Measurements from ENCODE around the gene NDUFS2. TPM values are rescaled to one million over a fixed set of nuclear protein-coding genes. Genes with fewer than 3 reads are reported as not detected.

Gene NDUFS2
- total RNA-seq, 4 donors from 2014 or later: 88.7 to 127 (median 106) TPM

DNA sequence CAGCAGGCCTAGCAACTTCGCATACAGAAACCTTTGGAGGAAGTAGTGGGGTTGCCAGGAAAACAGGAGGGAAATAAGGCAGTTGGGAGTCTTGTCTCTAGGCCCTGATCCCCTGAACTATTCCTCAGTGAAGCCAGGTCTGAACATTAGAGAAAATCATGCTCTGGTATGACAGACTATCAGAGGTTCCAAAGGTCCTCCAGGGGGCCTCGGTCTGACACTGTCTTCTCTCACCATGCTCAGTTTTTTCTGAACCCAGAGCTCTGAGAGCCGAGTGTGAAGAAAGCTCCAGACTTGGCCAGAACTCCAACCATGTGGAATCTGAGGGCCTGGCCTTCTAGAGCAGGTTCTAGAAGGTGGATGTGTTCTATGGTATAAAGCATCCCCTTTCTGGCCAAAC lies 27.7 kb downstream of the NDUFS2 start:
- no peak for DNase-seq (ENCODE audit: low spot score in 2 of 2)
- H3K4me3 ChIP-seq (ENCODE audit: low read depth, poor library complexity, severe bottlenecking): no peak overlapping the region
- TF ChIP-seq, protein P1, sequence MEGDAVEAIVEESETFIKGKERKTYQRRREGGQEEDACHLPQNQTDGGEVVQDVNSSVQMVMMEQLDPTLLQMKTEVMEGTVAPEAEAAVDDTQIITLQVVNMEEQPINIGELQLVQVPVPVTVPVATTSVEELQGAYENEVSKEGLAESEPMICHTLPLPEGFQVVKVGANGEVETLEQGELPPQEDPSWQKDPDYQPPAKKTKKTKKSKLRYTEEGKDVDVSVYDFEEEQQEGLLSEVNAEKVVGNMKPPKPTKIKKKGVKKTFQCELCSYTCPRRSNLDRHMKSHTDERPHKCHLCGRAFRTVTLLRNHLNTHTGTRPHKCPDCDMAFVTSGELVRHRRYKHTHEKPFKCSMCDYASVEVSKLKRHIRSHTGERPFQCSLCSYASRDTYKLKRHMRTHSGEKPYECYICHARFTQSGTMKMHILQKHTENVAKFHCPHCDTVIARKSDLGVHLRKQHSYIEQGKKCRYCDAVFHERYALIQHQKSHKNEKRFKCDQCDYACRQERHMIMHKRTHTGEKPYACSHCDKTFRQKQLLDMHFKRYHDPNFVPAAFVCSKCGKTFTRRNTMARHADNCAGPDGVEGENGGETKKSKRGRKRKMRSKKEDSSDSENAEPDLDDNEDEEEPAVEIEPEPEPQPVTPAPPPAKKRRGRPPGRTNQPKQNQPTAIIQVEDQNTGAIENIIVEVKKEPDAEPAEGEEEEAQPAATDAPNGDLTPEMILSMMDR (IDR thresholded peaks at IDR 0.05): no peak
- TF ChIP-seq POLR2A (IDR thresholded peaks at IDR 0.05): no peak
- intact Hi-C loops (cut with DNase I; ENCODE audit: low total_unique reads): loop anchor here (5.0 to 10.0 kb wide), 2 partner anchors 62 to 155 kb away; no protein-coding TSS in a partner anchor
- 60 to 70% methylated on average over 3 of the region's 3 CpGs for WGBS, 2 donors

DNA sequence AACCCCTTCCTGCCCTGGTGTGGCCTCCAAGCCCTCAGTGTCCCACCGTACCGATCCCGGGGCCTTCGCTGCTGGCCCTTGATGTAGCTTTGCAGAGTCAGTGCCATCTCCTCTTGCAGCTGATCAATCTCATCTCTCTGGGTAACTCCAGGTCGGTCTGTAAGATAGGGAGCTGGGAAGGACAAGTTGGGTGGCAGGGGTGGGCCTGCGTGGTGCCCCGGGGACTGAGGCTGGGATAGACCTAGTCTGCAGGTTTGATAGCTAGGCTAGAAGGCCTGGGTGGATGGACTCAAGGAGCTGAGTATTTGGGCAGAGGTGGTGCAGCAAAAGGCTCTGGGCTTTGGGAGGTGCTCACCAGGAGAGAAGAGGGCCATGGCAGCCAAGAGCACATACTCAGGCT lies 28.6 kb downstream of the NDUFS2 start:
- no peak overlapping the region for H3K4me3 ChIP-seq (ENCODE audit: low read depth, poor library complexity, severe bottlenecking)
- intact Hi-C loops (cut with DNase I; ENCODE audit: low total_unique reads): no loop called here
- DNase-seq (ENCODE audit: low spot score in 2 of 2): no peak
- TF ChIP-seq, protein P1 (IDR thresholded peaks at IDR 0.05): no peak
- TF ChIP-seq POLR2A (IDR thresholded peaks at IDR 0.05): no peak
- 94 to 97% methylated on average over 7 of the region's 7 CpGs for WGBS, 2 donors

DNA sequence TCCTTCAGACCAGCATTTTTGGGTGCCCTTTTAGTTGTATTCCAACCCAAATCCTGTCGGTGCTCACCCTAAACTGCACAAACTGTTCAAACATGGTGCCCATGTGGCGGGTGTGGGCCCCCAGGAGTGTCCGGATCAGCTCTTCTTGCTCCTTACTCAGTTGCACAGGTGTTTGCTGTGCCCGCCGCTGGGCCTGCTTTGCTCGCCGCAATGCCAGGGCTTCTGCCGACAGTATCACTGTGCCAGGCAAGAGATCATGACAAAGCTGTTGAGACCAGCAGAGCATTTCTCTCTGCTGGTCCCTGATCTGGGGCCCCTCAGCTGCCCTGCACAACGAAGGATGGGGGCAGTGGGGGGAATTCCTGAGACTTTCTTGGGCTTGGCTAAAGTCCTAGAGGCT lies 30.9 kb downstream of the NDUFS2 start:
- no peak for TF ChIP-seq POLR2A (IDR thresholded peaks at IDR 0.05)
- TF ChIP-seq, protein P1 (IDR thresholded peaks at IDR 0.05): no peak
- H3K4me3 ChIP-seq (ENCODE audit: low read depth, poor library complexity, severe bottlenecking): no peak overlapping the region
- intact Hi-C loops (cut with DNase I; ENCODE audit: low total_unique reads): no loop called here
- no peak for DNase-seq (ENCODE audit: low spot score in 2 of 2)
- 81 to 89% methylated on average over 9 of the region's 9 CpGs for WGBS, 2 donors

DNA sequence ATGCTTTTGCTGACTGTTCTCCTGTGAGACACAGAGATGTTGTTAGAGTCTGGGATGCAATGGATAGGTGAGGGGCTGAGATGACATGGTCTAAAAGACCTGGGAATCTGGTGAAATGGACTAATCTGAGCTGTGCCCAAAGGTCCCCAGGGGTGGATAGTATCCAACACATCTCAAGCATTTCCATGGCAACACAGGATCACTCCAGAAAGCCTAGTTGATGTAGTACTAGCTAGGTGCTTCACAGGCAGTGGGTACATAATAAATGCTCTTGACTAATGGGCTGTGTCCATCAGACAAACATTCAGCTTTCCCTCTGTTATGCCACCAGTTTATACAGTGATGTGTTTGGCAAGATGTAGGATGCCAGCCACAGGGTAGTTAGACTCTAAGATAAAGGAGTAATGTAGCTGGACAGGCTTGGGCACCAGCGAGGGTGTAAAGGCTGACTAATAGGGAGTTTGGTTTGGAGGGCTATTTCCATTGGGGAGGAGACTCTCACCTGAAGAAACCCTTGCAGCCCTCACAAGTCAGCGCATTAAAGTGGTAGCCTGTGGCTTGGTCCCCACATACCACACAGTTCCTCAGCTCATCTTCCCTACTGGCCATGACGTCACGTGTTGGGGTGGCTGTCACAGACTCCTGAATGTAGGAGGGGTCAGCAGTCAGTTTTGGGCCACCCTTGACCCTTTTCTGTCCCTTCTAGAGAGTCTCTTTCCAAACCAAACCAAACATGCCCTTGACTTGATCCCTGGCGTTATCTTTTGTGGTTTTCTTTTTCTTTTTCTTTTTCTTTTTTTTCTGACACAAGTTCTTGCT lies 34.0 kb downstream of the NDUFS2 start:
- no peak for DNase-seq (ENCODE audit: low spot score in 2 of 2)
- intact Hi-C loops (cut with DNase I; ENCODE audit: low total_unique reads): no loop called here
- TF ChIP-seq, protein P1 (IDR thresholded peaks at IDR 0.05): no peak
- no peak for TF ChIP-seq POLR2A (IDR thresholded peaks at IDR 0.05)
- H3K4me3 ChIP-seq (ENCODE audit: low read depth, poor library complexity, severe bottlenecking): no peak overlapping the region
- WGBS, 2 donors: 73 to 79% methylated on average over 5 of the region's 5 CpGs

DNA sequence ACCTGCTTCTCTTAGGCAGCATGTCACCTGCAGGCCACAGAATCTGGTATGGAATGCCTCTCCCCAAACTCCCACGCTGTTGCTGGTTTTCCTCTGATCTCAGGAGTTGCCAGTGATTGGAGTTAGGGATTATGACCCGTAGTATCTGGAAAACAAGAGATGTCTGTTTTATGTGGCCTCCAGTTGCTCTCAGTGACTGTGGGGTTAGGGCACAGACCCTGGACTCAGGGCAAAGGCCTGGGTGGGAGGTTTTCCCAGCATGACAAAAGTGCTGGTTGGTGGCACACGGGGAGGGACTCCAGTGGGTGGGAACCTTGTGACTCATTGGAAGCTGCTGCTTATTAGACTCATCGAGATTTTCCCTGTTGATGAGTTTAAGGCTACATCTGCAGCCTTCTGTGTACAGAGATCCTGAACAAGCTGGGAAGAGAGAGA lies 35.9 kb downstream of the NDUFS2 start, which contains the start of gene NR1I3:
Gene NR1I3 (minus strand): TSS at position 165 of the 435 bp plus-strand sequence. CDS start 1,638 bp downstream, outside the sequence.
- intact Hi-C loops (cut with DNase I; ENCODE audit: low total_unique reads): no loop called here
- H3K4me3 ChIP-seq (ENCODE audit: low read depth, poor library complexity, severe bottlenecking): no peak within 1 kb of the TSS
- no peak for DNase-seq (ENCODE audit: low spot score in 2 of 2)
- 52 to 55% methylated on average over 4 of the region's 4 CpGs for WGBS, 2 donors
- TF ChIP-seq POLR2A (IDR thresholded peaks at IDR 0.05): no peak
- TF ChIP-seq, protein P1 (IDR thresholded peaks at IDR 0.05): no peak

Measured in lower leg skin (tissue), 4 donors.